Sigmoid colon (tissue), 3 donors: ENCODE data around the gene KEL.

ENCODE experiments used
- CTCF ChIP-seq, 4 experiments: fragments of 450-650 bp in 3 of 4; fragments of 200-600 bp in 1 of 4; IDR thresholded peaks; one replicate each; pipeline ENCODE4 v1.5.1; 2016 to 2019; ENCODE audit warnings: antibody characterized with exemption in 4 of 4, mild to moderate bottlenecking in 3 of 4, moderate library complexity in 2 of 4
- POLR2A ChIP-seq, 2 donors: fragments of 450-650 bp; IDR thresholded peaks; one replicate each; pipeline ENCODE4 v1.6.1; 2016; ENCODE audit warnings: antibody characterized with exemption in 2 of 2, mild to moderate bottlenecking in 2 of 2, moderate library complexity in 2 of 2

DNA sequence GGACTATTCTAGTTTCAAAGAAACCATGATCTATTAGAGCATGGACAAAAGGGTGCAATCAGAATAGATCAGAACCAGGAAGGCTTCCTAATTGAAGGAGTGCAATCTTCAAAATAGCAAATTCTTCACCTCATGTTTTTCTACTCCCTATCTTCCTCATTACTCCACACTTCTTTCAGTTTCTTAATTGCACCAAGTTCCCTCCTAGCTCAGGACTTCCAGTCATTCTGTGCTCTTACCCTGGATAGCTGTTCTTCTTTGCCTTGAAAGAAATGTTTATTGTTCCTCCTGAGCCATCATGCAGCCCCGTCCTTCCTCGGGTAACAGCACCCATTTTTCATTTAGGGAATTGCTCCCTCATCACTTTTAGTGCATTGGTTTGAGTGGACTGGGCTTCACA is 51.7 kb downstream of the KEL start:
- TF ChIP-seq CTCF (IDR thresholded peaks at IDR 0.05), result no peak
- TF ChIP-seq POLR2A (IDR thresholded peaks at IDR 0.05), result no peak
